SK-N-SH (cell line): ENCODE measurements around the gene HOXB9. TPM values are rescaled to one million over a fixed set of nuclear protein-coding genes. Genes with fewer than 3 reads are reported as not detected.

Experiments
- CTCF ChIA-PET: fragments of 300-600, 350-600 bp; formaldehyde crosslinking; extraction: SDS; loops from one replicate; lab custom pipeline; 2021; lab: Yijun Ruan, JAX
- POLR2A ChIA-PET: fragments of 350-600 bp; sonication (Branson Sonifier 250); formaldehyde crosslinking; extraction: SDS; loops from one replicate; lab custom pipeline; 2020; ENCODE audit warnings: antibody characterized with exemption, inconsistent platforms; lab: Yijun Ruan, JAX
- DNase-seq: peaks from one replicate; pipeline ENCODE4 v3.0.0; 2012
- H2AFZ ChIP-seq: fragments of 200-600 bp; sonication (generic); 2 replicates; pipeline ENCODE4 v1.8.1; 2016; ENCODE audit warnings: antibody characterized with exemption, mild to moderate bottlenecking, low read depth
- H3F3A ChIP-seq: fragments of 200-600 bp; sonication (generic); replicated peaks from 2 replicates; pipeline ENCODE3; 2016; ENCODE audit warnings: antibody characterized with exemption, mild to moderate bottlenecking; ENCODE audit not compliant: insufficient read depth
- H3K27ac ChIP-seq, 2 experiments: fragments of 200-500 bp in 1 of 2; fragments of 200-600 bp in 1 of 2; sonication (Bioruptor generic) in 1 of 2; sonication (generic), shearing (Covaris generic) in 1 of 2; 2 replicates each; pipeline versions ENCODE4 v1.5.1 to v1.6.1; 2014 to 2016; ENCODE audit warnings: low read depth in 2 of 2, inconsistent platforms in 1 of 2, low read length in 1 of 2, mild to moderate bottlenecking in 1 of 2, mixed read lengths in 1 of 2
- H3K27me3 ChIP-seq: fragments of 200-600 bp; sonication (generic), shearing (Covaris generic); 2 replicates; pipeline ENCODE4 v1.6.1; 2016; ENCODE audit warnings: mixed run types; ENCODE audit not compliant: insufficient read depth
- H3K36me3 ChIP-seq, 2 experiments: fragments of 200-500 bp in 1 of 2; fragments of 200-600 bp in 1 of 2; sonication (Bioruptor generic) in 1 of 2; sonication (generic) in 1 of 2; replicated peaks in 1 of 2; 2 replicates each; pipeline versions ENCODE3 to v1.5.1; 2014 to 2016; ENCODE audit warnings: low read length in 1 of 2, mild to moderate bottlenecking in 1 of 2; ENCODE audit not compliant: insufficient read depth in 2 of 2, control insufficient read depth in 1 of 2
- H3K4me1 ChIP-seq, 2 experiments: fragments of 200-500 bp in 1 of 2; fragments of 200-600 bp in 1 of 2; sonication (Bioruptor generic) in 1 of 2; sonication (generic), shearing (Covaris generic) in 1 of 2; 2 replicates each; pipeline versions ENCODE4 v1.5.1 to v1.6.1; 2014 to 2016; ENCODE audit warnings: low read depth in 1 of 2, low read length in 1 of 2, mixed run types in 1 of 2; ENCODE audit not compliant: insufficient read depth in 2 of 2, control insufficient read depth in 1 of 2
- H3K4me2 ChIP-seq: fragments of 200-600 bp; sonication (generic), shearing (Covaris generic); 2 replicates; pipeline ENCODE4 v1.6.1; 2017; ENCODE audit warnings: mixed run types
- H3K4me3 ChIP-seq, 2 experiments: fragments of 200-500 bp in 1 of 2; fragments of 200-600 bp in 1 of 2; sonication (Bioruptor generic) in 1 of 2; sonication (generic), shearing (Covaris generic) in 1 of 2; 2 replicates each; pipeline versions ENCODE4 v1.5.1 to v1.8.1; 2014 to 2016; ENCODE audit warnings: low read depth in 2 of 2, inconsistent platforms in 1 of 2, low read length in 1 of 2, mild to moderate bottlenecking in 1 of 2, mixed read lengths in 1 of 2, moderate library complexity in 1 of 2
- H3K79me2 ChIP-seq: fragments of 200-600 bp; sonication (generic); 2 replicates; pipeline ENCODE4 v1.8.1; 2017; ENCODE audit warnings: mild to moderate bottlenecking; ENCODE audit not compliant: insufficient read depth
- H3K9ac ChIP-seq: fragments of 200-600 bp; sonication (generic); 2 replicates; pipeline ENCODE4 v1.6.1; 2017; ENCODE audit warnings: mixed run types
- H3K9me2 ChIP-seq: fragments of 200-600 bp; sonication (generic); 2 replicates; pipeline ENCODE4 v1.6.1; 2017; ENCODE audit warnings: mixed run types
- H3K9me3 ChIP-seq: fragments of 200-600 bp; sonication (generic); 2 replicates; pipeline ENCODE4 v1.6.1; 2017; ENCODE audit warnings: mixed run types, mild to moderate bottlenecking, moderate library complexity
- H4K20me1 ChIP-seq: fragments of 200-600 bp; sonication (generic); 2 replicates; pipeline ENCODE4 v1.6.1; 2017; ENCODE audit warnings: mild to moderate bottlenecking, mixed run types; ENCODE audit not compliant: insufficient read depth
- EP300 ChIP-seq, 2 experiments: IDR thresholded peaks; 2 replicates each; pipeline versions ENCODE4 v1.4.0 to v1.6.1; 2012; ENCODE audit warnings: borderline replicate concordance in 1 of 2, low read depth in 1 of 2, low read length in 1 of 2
- FOSL2 ChIP-seq: IDR thresholded peaks from 2 replicates; pipeline ENCODE4 v1.4.0; 2012; ENCODE audit warnings: low read depth, mild to moderate bottlenecking, moderate library complexity, borderline replicate concordance
- FOXJ3 ChIP-seq: sonication (generic); formaldehyde crosslinking; IDR thresholded peaks from 2 replicates; pipeline ENCODE4 v1.5.1; 2020; ENCODE audit warnings: mild to moderate bottlenecking, missing genetic modification reagents
- MXI1 ChIP-seq: IDR thresholded peaks from 2 replicates; pipeline ENCODE4 v1.6.1; 2012; ENCODE audit warnings: mild to moderate bottlenecking, low read depth, low read length, improper control_type of control experiment
- NRF1 ChIP-seq: IDR thresholded peaks from 2 replicates; pipeline ENCODE4 v1.6.1; 2012; ENCODE audit warnings: low read depth, mild to moderate bottlenecking, low read length
- POLR2AphosphoS5 ChIP-seq: IDR thresholded peaks from 2 replicates; pipeline ENCODE4 v1.6.1; 2012; ENCODE audit warnings: low read depth, low read length
- SMC3 ChIP-seq: IDR thresholded peaks from 2 replicates; pipeline ENCODE4 v1.6.1; 2012; ENCODE audit warnings: low read depth, low read length, improper control_type of control experiment
- TEAD4 ChIP-seq: IDR thresholded peaks from 2 replicates; pipeline ENCODE4 v1.4.0; 2012; ENCODE audit warnings: mild to moderate bottlenecking, borderline replicate concordance; ENCODE audit not compliant: insufficient read depth
- WGBS: methylation state at CpG from one replicate; pipeline ENCODE4 v1.1.6; 2017; ENCODE audit warnings: low lambda C conversion rate; 5-methylcytosine and 5-hydroxymethylcytosine counted together
- polyA plus RNA-seq, 3 experiments: library from polyadenylated mRNA; depleted of rRNA; stranded (reverse); fragments of >200 nt; gene quantifications; 2 replicates each; pipeline ENCODE4 v1.2.3, GENCODE V29; 2012
- TF ChIP-seq, protein P1 (sequence below): IDR thresholded peaks from 2 replicates; pipeline ENCODE4 v1.6.1; 2012; ENCODE audit warnings: mild to moderate bottlenecking, low read depth, low read length, moderate library complexity
- TF ChIP-seq, protein P2 (sequence below): IDR thresholded peaks from 2 replicates; pipeline ENCODE4 v1.4.0; 2012; ENCODE audit warnings: low read depth, borderline replicate concordance

The HOXB9 gene
- polyA plus RNA-seq, 1 of the 3 experiments (the other 2 are of a cell fraction) = not detected

DNA sequence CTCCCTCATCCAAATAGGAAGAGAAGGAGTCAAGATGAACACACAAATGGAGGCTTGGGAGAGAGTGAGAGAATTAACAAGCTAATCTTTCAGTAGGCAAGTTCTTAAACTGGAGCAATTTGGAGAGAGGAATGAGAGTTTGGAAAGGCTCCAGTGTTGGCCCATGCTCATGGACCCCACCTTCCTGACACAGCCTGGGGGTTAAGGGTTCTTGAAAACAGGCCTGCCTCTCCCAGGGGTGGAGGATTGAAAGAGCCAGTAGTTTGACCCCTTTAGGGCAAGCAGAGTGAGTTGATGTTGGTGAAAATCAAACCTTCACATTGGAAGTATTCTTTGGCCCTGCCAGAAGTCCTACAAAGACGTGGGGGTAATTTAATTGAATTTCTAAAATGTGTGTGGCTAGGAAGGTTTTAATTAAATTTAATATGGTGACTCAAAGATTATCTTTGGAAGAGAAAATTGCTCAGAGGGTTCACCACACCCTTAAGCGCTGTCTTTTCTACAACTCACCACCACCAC, 41.9 kb downstream of the HOXB9 start:
- Histone ChIP-seq H4K20me1 (peaks cover 9% of the 10 kb centered on the region; the same call in 1 of the 2 replicates), H3K27me3 (peaks cover 100% of the 10 kb centered on the region)
- CTCF ChIA-PET = no interaction called here
- no peak for TF ChIP-seq SMC3
- TF ChIP-seq, all 33 proteins: peak for 0
- no peak overlapping the region for H3K9ac ChIP-seq
- no peak overlapping the region for H2AFZ ChIP-seq
- H3K9me2 ChIP-seq = no peaks in the 10 kb centered on the region
- POLR2A ChIA-PET = no interaction called here
- H3K4me3 ChIP-seq = no peak overlapping the region
- peaks cover 2 to 3% of the 10 kb centered on the region in 2 experiments; a peak in 1 of 4 replicates for H3K4me1 ChIP-seq
- DNase-seq = no peak
- no peaks in the 10 kb centered on the region for H3K36me3 ChIP-seq
- WGBS = 10% methylated on average over 2 of the region's 2 CpGs
- peaks cover 4% of the 10 kb centered on the region for H3F3A ChIP-seq
- H3K27ac ChIP-seq = no peak overlapping the region
- no peaks in the 10 kb centered on the region for H3K9me3 ChIP-seq
- H3K79me2 ChIP-seq = no peaks in the 10 kb centered on the region
- H3K4me2 ChIP-seq = no peak overlapping the region

DNA sequence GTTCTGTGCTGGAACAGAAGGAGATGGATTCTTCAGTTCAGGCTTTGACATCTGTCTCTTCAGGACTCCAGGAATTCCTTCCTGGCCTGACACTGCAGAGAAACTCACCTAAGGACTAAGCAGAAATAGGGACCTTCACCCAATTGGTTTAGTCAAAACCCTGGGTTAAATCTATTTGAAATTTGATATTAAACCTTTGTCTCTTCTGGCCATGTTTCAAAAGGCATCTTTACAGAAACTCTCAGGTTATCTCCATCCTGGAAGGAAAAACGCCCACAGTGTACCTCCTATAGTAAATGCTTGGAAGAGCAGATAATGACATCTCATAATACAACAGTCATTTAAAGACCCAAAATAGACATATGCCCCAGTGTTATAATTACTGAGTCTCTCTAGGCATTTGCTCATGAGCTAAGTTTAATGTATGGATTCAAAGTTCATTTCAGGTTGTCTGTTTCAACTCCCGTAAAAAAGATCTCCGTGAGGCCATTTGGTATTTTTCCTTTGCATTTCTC, 42.4 kb downstream of the HOXB9 start:
- peaks cover 4% of the 10 kb centered on the region for H3F3A ChIP-seq
- H3K36me3 ChIP-seq = no peaks in the 10 kb centered on the region
- 21% methylated on average over 3 of the region's 3 CpGs for WGBS
- no peak overlapping the region for H3K4me3 ChIP-seq
- H3K9me3 ChIP-seq = no peaks in the 10 kb centered on the region
- H2AFZ ChIP-seq = no peak overlapping the region
- no peak overlapping the region for H3K27ac ChIP-seq
- peaks cover 100% of the 10 kb centered on the region for H3K27me3 ChIP-seq
- H4K20me1 ChIP-seq = peaks cover 9% of the 10 kb centered on the region; the same call in 1 of the 2 replicates
- H3K9me2 ChIP-seq = no peaks in the 10 kb centered on the region
- no peak overlapping the region for H3K4me2 ChIP-seq
- POLR2A ChIA-PET = interaction anchor here (0.6 kb wide), 1 partner anchor 99 kb away, joined by 4 read pairs; no protein-coding TSS in a partner anchor
- TF ChIP-seq NRF1 (no peak), EP300 (IDR thresholded peaks at IDR 0.05; ENCODE audit: borderline replicate concordance in 1 of 2, low read depth in 1 of 2, low read length in 1 of 2) (no peak), MXI1 (no peak), FOSL2 (no peak), POLR2AphosphoS5 (no peak), FOXJ3 (CRISPR knock-in tag) (no peak), TEAD4 (no peak)
- TF ChIP-seq, protein P1, sequence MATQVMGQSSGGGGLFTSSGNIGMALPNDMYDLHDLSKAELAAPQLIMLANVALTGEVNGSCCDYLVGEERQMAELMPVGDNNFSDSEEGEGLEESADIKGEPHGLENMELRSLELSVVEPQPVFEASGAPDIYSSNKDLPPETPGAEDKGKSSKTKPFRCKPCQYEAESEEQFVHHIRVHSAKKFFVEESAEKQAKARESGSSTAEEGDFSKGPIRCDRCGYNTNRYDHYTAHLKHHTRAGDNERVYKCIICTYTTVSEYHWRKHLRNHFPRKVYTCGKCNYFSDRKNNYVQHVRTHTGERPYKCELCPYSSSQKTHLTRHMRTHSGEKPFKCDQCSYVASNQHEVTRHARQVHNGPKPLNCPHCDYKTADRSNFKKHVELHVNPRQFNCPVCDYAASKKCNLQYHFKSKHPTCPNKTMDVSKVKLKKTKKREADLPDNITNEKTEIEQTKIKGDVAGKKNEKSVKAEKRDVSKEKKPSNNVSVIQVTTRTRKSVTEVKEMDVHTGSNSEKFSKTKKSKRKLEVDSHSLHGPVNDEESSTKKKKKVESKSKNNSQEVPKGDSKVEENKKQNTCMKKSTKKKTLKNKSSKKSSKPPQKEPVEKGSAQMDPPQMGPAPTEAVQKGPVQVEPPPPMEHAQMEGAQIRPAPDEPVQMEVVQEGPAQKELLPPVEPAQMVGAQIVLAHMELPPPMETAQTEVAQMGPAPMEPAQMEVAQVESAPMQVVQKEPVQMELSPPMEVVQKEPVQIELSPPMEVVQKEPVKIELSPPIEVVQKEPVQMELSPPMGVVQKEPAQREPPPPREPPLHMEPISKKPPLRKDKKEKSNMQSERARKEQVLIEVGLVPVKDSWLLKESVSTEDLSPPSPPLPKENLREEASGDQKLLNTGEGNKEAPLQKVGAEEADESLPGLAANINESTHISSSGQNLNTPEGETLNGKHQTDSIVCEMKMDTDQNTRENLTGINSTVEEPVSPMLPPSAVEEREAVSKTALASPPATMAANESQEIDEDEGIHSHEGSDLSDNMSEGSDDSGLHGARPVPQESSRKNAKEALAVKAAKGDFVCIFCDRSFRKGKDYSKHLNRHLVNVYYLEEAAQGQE = no peak
- TF ChIP-seq, protein P2, sequence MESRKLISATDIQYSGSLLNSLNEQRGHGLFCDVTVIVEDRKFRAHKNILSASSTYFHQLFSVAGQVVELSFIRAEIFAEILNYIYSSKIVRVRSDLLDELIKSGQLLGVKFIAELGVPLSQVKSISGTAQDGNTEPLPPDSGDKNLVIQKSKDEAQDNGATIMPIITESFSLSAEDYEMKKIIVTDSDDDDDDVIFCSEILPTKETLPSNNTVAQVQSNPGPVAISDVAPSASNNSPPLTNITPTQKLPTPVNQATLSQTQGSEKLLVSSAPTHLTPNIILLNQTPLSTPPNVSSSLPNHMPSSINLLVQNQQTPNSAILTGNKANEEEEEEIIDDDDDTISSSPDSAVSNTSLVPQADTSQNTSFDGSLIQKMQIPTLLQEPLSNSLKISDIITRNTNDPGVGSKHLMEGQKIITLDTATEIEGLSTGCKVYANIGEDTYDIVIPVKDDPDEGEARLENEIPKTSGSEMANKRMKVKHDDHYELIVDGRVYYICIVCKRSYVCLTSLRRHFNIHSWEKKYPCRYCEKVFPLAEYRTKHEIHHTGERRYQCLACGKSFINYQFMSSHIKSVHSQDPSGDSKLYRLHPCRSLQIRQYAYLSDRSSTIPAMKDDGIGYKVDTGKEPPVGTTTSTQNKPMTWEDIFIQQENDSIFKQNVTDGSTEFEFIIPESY = no peak
- TF ChIP-seq, all 33 proteins: peak for 0
- CTCF ChIA-PET = interaction anchor here (1.5 kb wide), 1 partner anchor 53 kb away, joined by 4 read pairs; no protein-coding TSS in a partner anchor
- Histone ChIP-seq H3K4me1 (peaks cover 2 to 3% of the 10 kb centered on the region in 2 experiments; a peak in 1 of 4 replicates), H3K9ac (no peak overlapping the region), H3K79me2 (no peaks in the 10 kb centered on the region)
- DNase-seq = no peak
